Lung (tissue), 16 donors: ENCODE measurements around the gene PDCD6IP. TPM values are rescaled to one million over a fixed set of nuclear protein-coding genes. Genes with fewer than 3 reads are reported as not detected.

ENCODE experiments used
- ATAC-seq: fragments of 200-7000 bp; cut with Tn5 transposase; one replicate; pipeline ENCODE4 v1.9.1; 2020; ENCODE audit warnings: moderate number of reproducible peaks; ENCODE audit not compliant: insufficient read depth, low FRiP score
- DNase-seq, 3 donors: peaks; one replicate each; pipeline ENCODE4 v3.0.0-alpha.2; 2013 to 2017
- H3K27ac ChIP-seq, 2 donors: one replicate each; pipeline ENCODE4 v1.5.1; 2013; ENCODE audit warnings: mild to moderate bottlenecking in 2 of 2, moderate library complexity in 2 of 2, control low read depth in 1 of 2, inconsistent platforms in 1 of 2, low read depth in 1 of 2, low read length in 1 of 2
- H3K27me3 ChIP-seq, 3 donors: one replicate each; pipeline ENCODE4 v1.5.1; 2013; ENCODE audit warnings: low read length in 2 of 3; ENCODE audit not compliant: control insufficient read depth in 3 of 3, insufficient read depth in 3 of 3
- H3K36me3 ChIP-seq, 4 donors: one replicate each; pipeline ENCODE4 v1.5.1; 2013; ENCODE audit warnings: low read length in 4 of 4, mild to moderate bottlenecking in 1 of 4, moderate library complexity in 1 of 4; ENCODE audit not compliant: control insufficient read depth in 4 of 4, insufficient read depth in 4 of 4
- H3K4me1 ChIP-seq, 5 donors: one replicate each; pipeline ENCODE4 v1.5.1; 2013; ENCODE audit warnings: low read length in 5 of 5, mild to moderate bottlenecking in 2 of 5, moderate library complexity in 1 of 5; ENCODE audit not compliant: control insufficient read depth in 5 of 5, insufficient read depth in 5 of 5
- H3K4me3 ChIP-seq: one replicate; pipeline ENCODE4 v1.5.1; 2013; ENCODE audit warnings: mild to moderate bottlenecking, control low read depth, moderate library complexity
- H3K9ac ChIP-seq, 2 donors: one replicate each; pipeline ENCODE4 v1.5.1; 2013; ENCODE audit warnings: low read length in 2 of 2, control low read depth in 1 of 2; ENCODE audit not compliant: insufficient read depth in 1 of 2
- H3K9me3 ChIP-seq, 4 donors: one replicate each; pipeline ENCODE4 v1.5.1; 2013; ENCODE audit warnings: low read length in 3 of 4, mild to moderate bottlenecking in 1 of 4, moderate library complexity in 1 of 4; ENCODE audit not compliant: control insufficient read depth in 4 of 4, insufficient read depth in 3 of 4
- CTCF ChIP-seq: IDR thresholded peaks from 2 replicates; pipeline ENCODE4 v1.5.1; 2012; ENCODE audit warnings: mild to moderate bottlenecking; ENCODE audit errors: control extremely low read depth, extremely low read depth
- WGBS, 2 donors: extraction: QIAGEN DNeasy Blood & Tissue Kit; methylation state at CpG; one replicate each; pipeline ENCODE4 v1.1.7; 2013; 5-methylcytosine and 5-hydroxymethylcytosine counted together
- long read RNA-seq, 5 donors: transcript quantifications; one replicate each; lab custom pipeline, GENCODE V29; 2026
- polyA plus RNA-seq, 2 donors: library from polyadenylated mRNA; stranded (reverse); fragments of 200-250 nt; gene quantifications; one replicate each; pipeline ENCODE4 v1.2.1, GENCODE V29; 2013
- total RNA-seq, 2 donors: library from RNA; depleted of rRNA in 1 of 2; stranded (reverse); fragments of >200 nt in 1 of 2; gene quantifications; one replicate each; pipeline ENCODE4 v1.2.1, GENCODE V29; 2014 to 2021
- donor health status: control.
- donor health status: control.
- donor health status: Bipolar disorder and iron deficiency.
- donor health status: healthy.
- donor health status: DM: yes; HTN: yes; CAD: no.

Gene PDCD6IP
- 100 to 1,000 TPM; 239 to 372 TPM for total RNA-seq
- 10 to 100 TPM; 33.8 to 87.1 TPM for polyA plus RNA-seq
- long read RNA-seq, donor 1, full-length matches to known transcripts, result 10 of 78 reads
- long read RNA-seq, donor 1, partial matches to known transcripts, result 68 of 78 reads
- long read RNA-seq, donor 1, other reads (novel, unspliced or antisense), result 0 of 78 reads
- long read RNA-seq, donor 2, full-length matches to known transcripts, result 5 of 16 reads
- long read RNA-seq, donor 2, partial matches to known transcripts, result 11 of 16 reads
- long read RNA-seq, donor 2, other reads (novel, unspliced or antisense), result 0 of 16 reads
- long read RNA-seq, donor 3, full-length matches to known transcripts, result 8 of 27 reads
- long read RNA-seq, donor 3, partial matches to known transcripts, result 19 of 27 reads
- long read RNA-seq, donor 3, other reads (novel, unspliced or antisense), result 0 of 27 reads
- long read RNA-seq, donor 4, full-length matches to known transcripts, result 4 of 12 reads
- long read RNA-seq, donor 4, partial matches to known transcripts, result 8 of 12 reads
- long read RNA-seq, donor 4, other reads (novel, unspliced or antisense), result 0 of 12 reads
- long read RNA-seq, donor 5, full-length matches to known transcripts, result 17 of 73 reads
- long read RNA-seq, donor 5, partial matches to known transcripts, result 56 of 73 reads
- long read RNA-seq, donor 5, other reads (novel, unspliced or antisense), result 0 of 73 reads

GRCh38 chr3:33798418-33799201 is at the start of gene PDCD6IP:
Gene PDCD6IP (plus strand): TSS chr3:33798630. CDS start chr3:33798729, 99 bp downstream.
- peak; percentile 97 for ATAC-seq
- no peak for TF ChIP-seq CTCF
- DNase-seq, result peak; percentile 93 to 95 (median 93)
- peak within 1 kb of the TSS; percentile 95 to 96 for H3K27ac ChIP-seq
- H3K4me1 ChIP-seq, result peaks cover 0 to 23% (median 2%) of the 10 kb centered on the region in 5 donors
- peak within 1 kb of the TSS; percentile 73 for H3K4me3 ChIP-seq
- H3K9me3 ChIP-seq, result peaks cover 0 to 5% (median 0%) of the 10 kb centered on the region in 4 donors
- no peaks in the 10 kb centered on the region for H3K27me3 ChIP-seq
- WGBS, 2 donors, result 0 to 1% methylated on average over 59 to 69 of the region's 69 CpGs
- peak within 1 kb of the TSS; percentile 71 to 97 for H3K9ac ChIP-seq
- H3K36me3 ChIP-seq, result peaks cover 0 to 14% (median 2%) of the 10 kb centered on the region in 4 donors

GRCh38 chr3:33749546-33750210 is 48.8 kb upstream of the PDCD6IP start:
- Histone ChIP-seq H3K27ac (no peak overlapping the region), H3K4me3 (no peak overlapping the region), H3K27me3 (no peaks in the 10 kb centered on the region), H3K36me3 (no peaks in the 10 kb centered on the region), H3K9me3 (no peaks in the 10 kb centered on the region), H3K4me1 (no peaks in the 10 kb centered on the region), H3K9ac (no peak overlapping the region)
- ATAC-seq, result no peak
- DNase-seq, result no peak
- WGBS, 2 donors, result 38 to 45% methylated on average over 2 of the region's 2 CpGs
- no peak for TF ChIP-seq CTCF

- Histone ChIP-seq H3K4me3 (no peak overlapping the region), H3K9me3 (no peaks in the 10 kb centered on the region), H3K27ac (no peak overlapping the region), H3K9ac (no peak overlapping the region), H3K27me3 (no peaks in the 10 kb centered on the region), H3K4me1 (no peaks in the 10 kb centered on the region), H3K36me3 (no peaks in the 10 kb centered on the region)
- WGBS, 2 donors, result 94 to 97% methylated on average over 3 of the region's 3 CpGs
- TF ChIP-seq CTCF, result no peak
- ATAC-seq, result no peak
- no peak for DNase-seq
Observed at GRCh38 chr3:33750211-33750548, 48.2 kb upstream of the PDCD6IP start.
